Ovary (tissue), 3 donors: ENCODE data around the gene ENG.

Experiments used
- CTCF ChIP-seq, 3 donors: fragments of 450-650 bp in 2 of 3; fragments of 200-600 bp in 1 of 3; IDR thresholded peaks; one replicate each; pipeline versions ENCODE4 v1.5.1 to v1.8.0; 2016 to 2022; ENCODE audit warnings: antibody characterized with exemption in 3 of 3, mild to moderate bottlenecking in 1 of 3
- EP300 ChIP-seq: sonication (generic); formaldehyde crosslinking; IDR thresholded peaks from one replicate; pipeline ENCODE4 v1.6.1; 2017; ENCODE audit warnings: antibody characterized with exemption
- donor health status: DM: no; HTN: no; CAD: no.

GRCh38 chr9:127841087-127841835 lies 13.2 kb downstream of the ENG start:
- TF ChIP-seq CTCF (IDR thresholded peaks at IDR 0.05) (no peak), EP300 (no peak)
